Neural progenitor cell (in vitro differentiated cells): ENCODE measurements around the gene USP7. TPM values are rescaled to one million over a fixed set of nuclear protein-coding genes. Genes with fewer than 3 reads are reported as not detected.

ENCODE experiments used
- DNase-seq: peaks from one replicate; pipeline ENCODE4 v3.0.0-alpha.2; 2016; ENCODE audit warnings: low spot score
- H2AFZ ChIP-seq: fragments of 200-600 bp; sonication (generic); replicated peaks from 2 replicates; pipeline ENCODE4 v1.6.1; 2016; ENCODE audit warnings: antibody characterized with exemption
- H3F3A ChIP-seq: fragments of 200-600 bp; sonication (generic); 2 replicates; pipeline ENCODE4 v1.6.1; 2016; ENCODE audit warnings: antibody characterized with exemption, low read depth
- H3K27ac ChIP-seq: fragments of 200-600 bp; sonication (generic); 2 replicates; pipeline ENCODE4 v1.5.1; 2016; ENCODE audit warnings: mild to moderate bottlenecking
- H3K27me3 ChIP-seq: fragments of 200-600 bp; sonication (generic); 2 replicates; pipeline ENCODE4 v1.6.1; 2016; ENCODE audit warnings: mild to moderate bottlenecking, moderate library complexity
- H3K36me3 ChIP-seq: fragments of 200-600 bp; sonication (generic); 2 replicates; pipeline ENCODE4 v1.5.1; 2016
- H3K4me1 ChIP-seq: fragments of 200-600 bp; sonication (generic); 2 replicates; pipeline ENCODE4 v1.6.1; 2016; ENCODE audit warnings: mixed run types
- H3K4me2 ChIP-seq: fragments of 200-600 bp; sonication (generic); 2 replicates; pipeline ENCODE4 v1.6.1; 2016
- H3K4me3 ChIP-seq: fragments of 200-600 bp; sonication (generic); 2 replicates; pipeline ENCODE4 v1.5.1; 2016
- H3K79me2 ChIP-seq: fragments of 200-600 bp; sonication (generic); 2 replicates; pipeline ENCODE4 v1.6.1; 2016; ENCODE audit warnings: low read depth
- H3K9ac ChIP-seq: fragments of 200-600 bp; sonication (generic); 2 replicates; pipeline ENCODE4 v1.6.1; 2016
- H3K9me3 ChIP-seq: fragments of 200-600 bp; sonication (generic); 2 replicates; pipeline ENCODE4 v1.5.1; 2016; ENCODE audit warnings: low read depth
- H4K20me1 ChIP-seq: fragments of 200-600 bp; sonication (generic); 2 replicates; pipeline ENCODE4 v1.6.1; 2016; ENCODE audit warnings: low read depth
- H3K27ac Mint-ChIP-seq: 3 replicates; pipeline ENCODE4 v1.8.0; 2021; ENCODE audit warnings: mixed read lengths
- H3K27me3 Mint-ChIP-seq: 2 replicates; pipeline ENCODE4 v1.8.0; 2022; ENCODE audit warnings: low read depth, mild to moderate bottlenecking, inconsistent platforms, moderate library complexity, mixed read lengths; ENCODE audit not compliant: insufficient read depth
- H3K36me3 Mint-ChIP-seq: 3 replicates; pipeline ENCODE4 v1.8.0; 2021; ENCODE audit warnings: mixed read lengths
- H3K4me1 Mint-ChIP-seq: 3 replicates; pipeline ENCODE4 v1.8.0; 2021; ENCODE audit warnings: mixed read lengths
- H3K4me3 Mint-ChIP-seq: 3 replicates; pipeline ENCODE4 v1.8.0; 2021; ENCODE audit warnings: mild to moderate bottlenecking, moderate library complexity, mixed read lengths
- H3K9me3 Mint-ChIP-seq: 3 replicates; pipeline ENCODE4 v1.8.0; 2020; ENCODE audit warnings: mixed read lengths
- CTCF ChIP-seq: fragments of 200-600 bp; sonication (generic); IDR thresholded peaks from 2 replicates; pipeline ENCODE4 v1.5.1; 2017; ENCODE audit warnings: antibody characterized with exemption, mild to moderate bottlenecking
- EZH2 ChIP-seq: fragments of 200-600 bp; sonication (generic); IDR thresholded peaks from 2 replicates; pipeline ENCODE4 v1.6.1; 2017; ENCODE audit warnings: antibody characterized with exemption, mild to moderate bottlenecking, moderate library complexity
- EZH2phosphoT487 ChIP-seq: fragments of 200-600 bp; sonication (generic); IDR thresholded peaks from 2 replicates; pipeline ENCODE4 v1.6.1; 2017; ENCODE audit warnings: antibody characterized with exemption
- total RNA-seq: library from RNA; depleted of rRNA; stranded (reverse); fragments of >200 nt; gene quantifications from 2 replicates; pipeline ENCODE4 v1.2.3, GENCODE V29; 2015; ENCODE audit warnings: low replicate concordance

USP7 gene
- total RNA-seq, 1 donor from 2014 or later: 90.3 TPM

- Histone ChIP-seq H3K27me3 (no peaks in the 10 kb centered on the region), H2AFZ (no peak overlapping the region), H3K36me3 (no peaks in the 10 kb centered on the region), H4K20me1 (peaks cover 33% of the 10 kb centered on the region), H3F3A (peaks cover 10% of the 10 kb centered on the region), H3K4me3 (no peak overlapping the region), H3K9me3 (no peaks in the 10 kb centered on the region), H3K27ac (no peak overlapping the region), H3K4me2 (no peak overlapping the region), H3K4me1 (peaks cover 8% of the 10 kb centered on the region), H3K79me2 (no peaks in the 10 kb centered on the region), H3K9ac (no peak overlapping the region)
- H3K4me3 Mint-ChIP-seq: no peak overlapping the region
- peaks cover 40% of the 10 kb centered on the region for H3K4me1 Mint-ChIP-seq
- H3K36me3 Mint-ChIP-seq: peaks cover 23% of the 10 kb centered on the region
- no peak for DNase-seq
- no peak overlapping the region for H3K27ac Mint-ChIP-seq
- peaks cover 5% of the 10 kb centered on the region for H3K27me3 Mint-ChIP-seq
- no peak for TF ChIP-seq EZH2phosphoT487
- TF ChIP-seq EZH2: no peak
- TF ChIP-seq CTCF: no peak
- H3K9me3 Mint-ChIP-seq: no peaks in the 10 kb centered on the region
These were observed 75.7 kb downstream of the USP7 start for GRCh38 chr16:8887952-8888560.

- H3K27me3 Mint-ChIP-seq: peaks cover 8% of the 10 kb centered on the region
- H2AFZ ChIP-seq: no peak overlapping the region
- H3K9me3 Mint-ChIP-seq: no peaks in the 10 kb centered on the region
- H3K9me3 ChIP-seq: no peaks in the 10 kb centered on the region
- H3K79me2 ChIP-seq: no peaks in the 10 kb centered on the region
- H3K4me2 ChIP-seq: no peak overlapping the region
- peaks cover 8% of the 10 kb centered on the region for H3K4me1 ChIP-seq
- H3K9ac ChIP-seq: no peak overlapping the region
- no peaks in the 10 kb centered on the region for H3K27me3 ChIP-seq
- no peak for DNase-seq
- no peak overlapping the region for H3K4me3 Mint-ChIP-seq
- no peaks in the 10 kb centered on the region for H3K36me3 ChIP-seq
- H3K27ac Mint-ChIP-seq: no peak overlapping the region
- H4K20me1 ChIP-seq: peaks cover 32% of the 10 kb centered on the region
- no peak for TF ChIP-seq EZH2
- TF ChIP-seq EZH2phosphoT487: no peak
- TF ChIP-seq CTCF: no peak
- H3K4me1 Mint-ChIP-seq: peaks cover 33% of the 10 kb centered on the region
- H3K4me3 ChIP-seq: no peak overlapping the region
- peaks cover 10% of the 10 kb centered on the region for H3F3A ChIP-seq
- no peak overlapping the region for H3K27ac ChIP-seq
- H3K36me3 Mint-ChIP-seq: peaks cover 22% of the 10 kb centered on the region
These were observed 76.3 kb downstream of the USP7 start for GRCh38 chr16:8887431-8887765.

- Mint-ChIP-seq H3K27me3 (peaks cover 10% of the 10 kb centered on the region), H3K4me3 (no peak overlapping the region), H3K36me3 (peaks cover 21% of the 10 kb centered on the region), H3K9me3 (no peaks in the 10 kb centered on the region), H3K4me1 (peaks cover 27% of the 10 kb centered on the region), H3K27ac (no peak overlapping the region)
- Histone ChIP-seq H3K27ac (no peak overlapping the region), H3K79me2 (no peaks in the 10 kb centered on the region), H3K4me1 (peaks cover 8% of the 10 kb centered on the region), H3K36me3 (no peaks in the 10 kb centered on the region), H3K9me3 (no peaks in the 10 kb centered on the region), H3F3A (peaks cover 10% of the 10 kb centered on the region), H3K4me2 (no peak overlapping the region), H4K20me1 (peaks cover 28% of the 10 kb centered on the region), H3K27me3 (no peaks in the 10 kb centered on the region), H3K4me3 (no peak overlapping the region), H2AFZ (no peak overlapping the region), H3K9ac (no peak overlapping the region)
- DNase-seq: no peak
- no peak for TF ChIP-seq EZH2phosphoT487
- no peak for TF ChIP-seq CTCF
- TF ChIP-seq EZH2: no peak
These were observed 76.9 kb downstream of the USP7 start for GRCh38 chr16:8886593-8887430.
